Measurements from ENCODE around the gene THRAP3.

- TF ChIP-seq CTCF (IDR thresholded peaks at IDR 0.05) (peak in 5 of 6 experiments; percentile 56 to 78 (median 65)), POLR2A (IDR thresholded peaks at IDR 0.05) (no peak)
These were observed 118.4 kb downstream of the THRAP3 start for GRCh38 chr1:36342426-36343185.

All from thyroid gland (tissue), 4 donors.